A549 treated with DMSO at 1 μM for 4 hours (cell line): ENCODE measurements around the gene ZNF146. TPM values are rescaled to one million over a fixed set of nuclear protein-coding genes. Genes with fewer than 3 reads are reported as not detected.

Experiments
- total RNA-seq: library from RNA; stranded (reverse); fragments of 200-300 nt; extraction: Qiagen RNA extraction; gene quantifications from 5 replicates; pipeline ENCODE4 v1.2.3, GENCODE V29; 2022; ENCODE audit warnings: low read depth

Gene ZNF146
- total RNA-seq, result 126 to 169 TPM (median 139 TPM) in 5 replicates

DNA sequence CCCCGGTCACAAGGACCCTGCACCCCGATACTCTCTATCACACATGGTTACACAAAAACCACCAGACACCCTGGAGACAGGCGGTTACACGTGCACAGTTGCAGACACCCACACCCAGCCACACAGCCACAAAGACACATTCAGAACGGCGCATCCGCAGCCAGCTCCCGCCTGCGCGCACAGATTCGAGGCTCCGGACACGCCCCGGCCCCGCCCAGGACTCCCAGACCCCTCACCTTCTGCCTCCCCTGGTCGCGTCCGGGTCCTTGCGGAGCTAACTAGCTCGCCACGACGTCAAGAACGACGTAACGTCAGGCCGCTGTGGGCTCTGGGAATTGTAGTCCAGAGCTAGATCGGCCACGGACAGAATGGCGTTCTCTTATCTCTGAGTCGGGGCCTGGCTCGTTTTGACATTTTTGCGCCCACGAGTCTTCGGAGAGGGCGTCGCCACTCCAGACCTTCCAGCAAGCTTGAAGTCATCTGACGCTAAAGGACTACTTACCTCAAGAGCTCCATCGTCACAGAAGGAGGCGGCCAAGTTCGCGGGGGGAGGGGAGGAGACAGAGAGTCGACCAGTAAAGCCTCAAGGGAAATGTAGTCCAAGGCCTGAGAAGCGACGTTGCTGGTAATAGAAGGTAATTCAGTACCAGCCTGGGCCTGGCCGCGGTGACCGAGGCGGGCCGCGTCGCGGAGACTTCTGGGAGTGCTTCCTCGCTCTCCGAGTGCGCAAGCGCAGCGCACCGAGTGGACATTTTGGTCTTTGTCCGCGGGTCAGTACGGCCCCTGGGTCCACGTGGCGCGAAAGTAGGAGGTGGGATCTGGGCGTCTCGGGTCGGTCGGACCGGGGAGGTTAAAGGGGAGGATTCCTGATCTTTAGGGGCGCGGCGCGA is at the start of gene ZNF146, which contains the start of gene ZNF565:
ZNF146 (plus strand) TSS at position 721 of the 890 bp plus-strand sequence. CDS start 21,335 bp downstream, outside the sequence.
ZNF565 (minus strand) TSS at position 280 of the 890 bp plus-strand sequence. CDS start 12,680 bp downstream, outside the sequence.

Other genes starting within 250 kb of the ZNF146 start
- gene SDHAF1, start 219.9 kb upstream of the ZNF146 start, total RNA-seq, result 36.8 to 48.3 TPM (median 46.4 TPM) in 5 replicates
- gene SYNE4, start 206.3 kb upstream of the ZNF146 start, total RNA-seq, result 0.17 to 0.63 TPM (median 0.31 TPM) in 5 replicates
- 23.6 to 26.4 TPM (median 24.6 TPM) in 5 replicates for gene ALKBH6, start 200.9 kb upstream of the ZNF146 start, total RNA-seq
- gene CLIP3, start 182.2 kb upstream of the ZNF146 start, total RNA-seq, result 0.49 to 1.2 TPM (median 0.69 TPM) in 5 replicates
- 4.7 to 7.1 TPM (median 5.8 TPM) in 5 replicates for gene THAP8, start 160.8 kb upstream of the ZNF146 start, total RNA-seq
- 23.0 to 30.7 TPM (median 27.6 TPM) in 5 replicates for gene WDR62, start 160.2 kb upstream of the ZNF146 start, total RNA-seq
- 0.36 to 0.52 TPM (median 0.37 TPM) in 4 of 5 replicates, not detected in the other for gene OVOL3, start 104.0 kb upstream of the ZNF146 start, total RNA-seq
- 220 to 257 TPM (median 244 TPM) in 5 replicates for gene POLR2I, start 100.2 kb upstream of the ZNF146 start, total RNA-seq
- 430 to 525 TPM (median 509 TPM) in 5 replicates for gene TBCB, start 99.6 kb upstream of the ZNF146 start, total RNA-seq
- gene CAPNS1, start 75.0 kb upstream of the ZNF146 start, total RNA-seq, result 1,600 to 2,176 TPM (median 2,055 TPM) in 5 replicates
- not detected in 5 replicates for gene COX7A1, start 62.7 kb upstream of the ZNF146 start, total RNA-seq
- gene ZNF565, start 441 bp upstream of the ZNF146 start, total RNA-seq, result 4.0 to 4.8 TPM (median 4.2 TPM) in 5 replicates
- 1.9 to 2.6 TPM (median 2.2 TPM) in 5 replicates for gene ZFP14, start 164.1 kb downstream of the ZNF146 start, total RNA-seq
- 1.8 to 2.5 TPM (median 1.9 TPM) in 5 replicates for gene ZFP82, start 203.5 kb downstream of the ZNF146 start, total RNA-seq